SIG-M5 treated with dmso at 0.1 percent for 504 hours (cell line): ENCODE measurements around the gene OR11A1.

Experiments
- DNase-seq: peaks from one replicate; lab custom pipeline; 2025; ENCODE audit not compliant: unreplicated experiment; lab: John Stamatoyannopoulos, UW

Gene OR11A1

DNA sequence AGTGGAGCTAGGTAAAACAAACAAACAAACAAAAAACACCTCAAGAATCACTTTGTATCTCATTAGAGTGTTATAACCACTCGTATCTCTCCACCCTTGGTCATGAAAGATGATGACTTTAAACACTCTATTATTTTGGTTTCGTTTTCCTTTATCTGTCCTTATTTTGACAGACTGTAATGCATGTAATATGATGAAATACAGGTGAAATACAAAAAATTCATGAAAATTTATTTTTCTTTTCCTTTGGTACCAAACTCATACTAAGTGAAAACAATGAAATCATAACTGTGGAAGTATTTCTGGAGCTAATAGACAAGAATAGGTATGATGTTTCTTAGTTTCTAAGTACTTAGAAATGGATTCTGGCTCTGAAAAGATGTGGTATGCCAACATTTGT lies 57.3 kb downstream of the OR11A1 start:
- no peak for DNase-seq

DNA sequence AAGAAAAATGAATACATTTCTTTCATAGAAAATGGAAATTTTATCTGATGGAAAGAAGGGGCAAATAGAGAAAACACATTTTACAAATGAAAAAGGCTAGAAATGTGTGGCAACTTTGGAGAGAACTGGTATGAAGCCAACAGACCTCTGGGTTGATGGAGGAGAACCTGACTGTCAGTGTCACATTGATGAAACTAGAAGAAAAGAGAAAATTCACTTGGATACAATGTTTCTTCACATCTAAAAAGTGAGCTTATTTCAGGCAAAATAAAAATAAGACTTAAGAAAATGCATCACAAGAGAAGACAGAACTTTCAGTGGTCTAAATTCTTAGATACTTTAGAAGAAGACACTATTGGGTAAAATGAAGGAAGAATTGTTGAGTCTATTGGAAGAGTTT lies 61.5 kb downstream of the OR11A1 start, which contains the start of gene OR12D2:
TSS of gene OR12D2 (plus strand) at position 301 of the 400 bp plus-strand sequence. CDS start 1,069 bp downstream, outside the sequence.
- DNase-seq = no peak

DNA sequence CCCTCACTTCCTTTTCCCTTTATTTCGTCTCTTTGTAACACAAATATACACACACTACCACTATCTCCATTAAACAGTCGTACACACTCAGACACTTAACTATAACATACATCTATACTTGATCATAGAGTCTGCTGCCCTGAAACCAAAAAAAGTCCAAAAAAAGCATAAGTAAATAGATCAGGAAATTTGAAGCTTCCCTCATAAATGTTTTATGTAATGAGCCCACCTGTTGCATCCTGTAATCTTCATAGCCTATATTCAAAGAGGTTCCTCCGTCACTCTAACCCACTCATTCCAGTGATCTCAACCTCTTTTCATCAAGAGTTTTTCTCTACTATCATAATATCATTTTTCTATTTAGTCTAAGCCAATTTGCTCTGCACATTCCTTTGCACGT lies 68.3 kb downstream of the OR11A1 start:
- DNase-seq = no peak

DNA sequence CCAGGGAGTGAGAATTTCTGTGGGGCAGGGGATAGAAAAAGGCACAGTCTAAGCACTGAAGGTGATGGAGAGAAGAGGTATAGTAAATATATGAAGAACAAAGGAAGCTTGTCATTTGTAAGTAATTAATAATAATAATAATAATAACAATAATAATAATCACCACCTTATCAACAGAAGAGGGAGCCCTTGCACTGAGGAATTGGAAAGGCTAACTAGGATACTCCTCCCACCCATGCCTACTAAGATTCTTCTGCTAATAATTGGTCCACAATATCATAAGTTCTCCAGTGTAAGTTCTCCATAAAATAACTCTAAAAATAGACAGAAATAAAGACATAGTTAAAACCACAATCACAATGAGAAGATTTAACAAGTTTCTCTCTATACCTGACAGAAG lies 80.9 kb downstream of the OR11A1 start:
- DNase-seq = peak; percentile 3
